GM21529 (cell line): Measurements from ENCODE around the gene CRAMP1.

Source experiments
- ATAC-seq: cut with Tn5 transposase; IDR thresholded peaks from one replicate; pipeline ENCODE4 v1.9.1; 2021; ENCODE audit not compliant: unreplicated experiment

CRAMP1 gene

GRCh38 chr16:1631931-1632637, 19.9 kb downstream of the CRAMP1 start:
- ATAC-seq = no peak

GRCh38 chr16:1632638-1632970, 20.4 kb downstream of the CRAMP1 start:
- ATAC-seq = no peak

- no peak for ATAC-seq
These were observed 21.1 kb downstream of the CRAMP1 start for GRCh38 chr16:1633310-1633709.

GRCh38 chr16:1634541-1634940, 22.4 kb downstream of the CRAMP1 start:
- no peak for ATAC-seq

- no peak for ATAC-seq
These were observed 22.9 kb downstream of the CRAMP1 start for GRCh38 chr16:1635070-1635469.

GRCh38 chr16:1637526-1637925, 25.4 kb downstream of the CRAMP1 start:
- no peak for ATAC-seq

- no peak for ATAC-seq
These were observed 26.6 kb downstream of the CRAMP1 start for GRCh38 chr16:1638757-1639156.

- no peak for ATAC-seq
These were observed 27.1 kb downstream of the CRAMP1 start for GRCh38 chr16:1639282-1639681.

GRCh38 chr16:1639860-1640259, 27.7 kb downstream of the CRAMP1 start:
- no peak for ATAC-seq

- no peak for ATAC-seq
These were observed 28.2 kb downstream of the CRAMP1 start for GRCh38 chr16:1640261-1640941.

- no peak for ATAC-seq
These were observed 29.1 kb downstream of the CRAMP1 start for GRCh38 chr16:1641261-1641660.

- ATAC-seq = no peak
These were observed 30.0 kb downstream of the CRAMP1 start for GRCh38 chr16:1642148-1642547.

- ATAC-seq = no peak
These were observed 30.6 kb downstream of the CRAMP1 start for GRCh38 chr16:1642753-1643152.

- ATAC-seq = no peak
These were observed 31.4 kb downstream of the CRAMP1 start for GRCh38 chr16:1643521-1643920.

- no peak for ATAC-seq
These were observed 33.9 kb downstream of the CRAMP1 start for GRCh38 chr16:1645914-1646525.

GRCh38 chr16:1647856-1648255, 35.7 kb downstream of the CRAMP1 start:
- ATAC-seq = no peak

GRCh38 chr16:1650131-1650530, 38.0 kb downstream of the CRAMP1 start:
- ATAC-seq = no peak

- ATAC-seq = no peak
These were observed 39.2 kb downstream of the CRAMP1 start for GRCh38 chr16:1651094-1651973.

GRCh38 chr16:1651974-1652312, 39.8 kb downstream of the CRAMP1 start:
- no peak for ATAC-seq

GRCh38 chr16:1653023-1653422, 40.9 kb downstream of the CRAMP1 start:
- no peak for ATAC-seq

- ATAC-seq = no peak
These were observed 42.5 kb downstream of the CRAMP1 start for GRCh38 chr16:1654505-1655268.
